22Rv1 (cell line): ENCODE results near the gene IL26.

Source experiments
- ZFX ChIP-seq: fragments of 450-650 bp; IDR thresholded peaks from 2 replicates; pipeline ENCODE4 v1.6.1; 2017; ENCODE audit warnings: antibody characterized with exemption, borderline replicate concordance
- TF ChIP-seq, protein P1 (sequence below): fragments of 450-650 bp; IDR thresholded peaks from 2 replicates; pipeline ENCODE4 v1.5.1; 2017; ENCODE audit warnings: mild to moderate bottlenecking

DNA sequence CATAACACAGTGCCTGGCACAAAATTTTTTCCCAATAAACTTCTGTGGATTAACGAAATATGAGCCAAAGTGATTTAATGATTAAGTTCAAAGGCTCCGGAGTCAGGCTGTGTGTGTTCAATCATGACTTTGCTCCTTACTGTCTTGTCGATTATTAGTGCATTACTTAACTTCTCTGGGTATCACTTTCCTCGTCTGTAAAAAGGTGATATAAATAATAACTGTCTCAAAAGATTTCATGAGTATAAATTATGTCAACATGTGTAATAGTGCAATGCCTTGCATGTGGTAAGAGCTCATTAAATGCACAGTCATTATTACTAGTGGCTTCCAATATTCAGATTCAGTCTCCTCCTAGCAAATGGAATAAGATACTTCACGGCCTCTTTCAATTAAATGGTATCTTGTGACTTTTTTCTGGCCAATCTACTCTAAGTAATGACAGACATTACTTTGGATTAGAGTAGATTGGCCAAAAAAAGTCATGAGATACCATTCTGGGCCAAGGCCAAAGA, 59.2 kb downstream of the IL26 start:
- TF ChIP-seq, protein P1, sequence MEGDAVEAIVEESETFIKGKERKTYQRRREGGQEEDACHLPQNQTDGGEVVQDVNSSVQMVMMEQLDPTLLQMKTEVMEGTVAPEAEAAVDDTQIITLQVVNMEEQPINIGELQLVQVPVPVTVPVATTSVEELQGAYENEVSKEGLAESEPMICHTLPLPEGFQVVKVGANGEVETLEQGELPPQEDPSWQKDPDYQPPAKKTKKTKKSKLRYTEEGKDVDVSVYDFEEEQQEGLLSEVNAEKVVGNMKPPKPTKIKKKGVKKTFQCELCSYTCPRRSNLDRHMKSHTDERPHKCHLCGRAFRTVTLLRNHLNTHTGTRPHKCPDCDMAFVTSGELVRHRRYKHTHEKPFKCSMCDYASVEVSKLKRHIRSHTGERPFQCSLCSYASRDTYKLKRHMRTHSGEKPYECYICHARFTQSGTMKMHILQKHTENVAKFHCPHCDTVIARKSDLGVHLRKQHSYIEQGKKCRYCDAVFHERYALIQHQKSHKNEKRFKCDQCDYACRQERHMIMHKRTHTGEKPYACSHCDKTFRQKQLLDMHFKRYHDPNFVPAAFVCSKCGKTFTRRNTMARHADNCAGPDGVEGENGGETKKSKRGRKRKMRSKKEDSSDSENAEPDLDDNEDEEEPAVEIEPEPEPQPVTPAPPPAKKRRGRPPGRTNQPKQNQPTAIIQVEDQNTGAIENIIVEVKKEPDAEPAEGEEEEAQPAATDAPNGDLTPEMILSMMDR = no peak
- no peak for TF ChIP-seq ZFX
